IPS-18a (cell line): Measurements from ENCODE around the gene PTPRS.

Experiments used
- H3K27ac ChIP-seq: one replicate; pipeline ENCODE4 v1.5.1; 2013; ENCODE audit warnings: low read length
- H3K27me3 ChIP-seq: one replicate; pipeline ENCODE4 v1.6.1; 2013; ENCODE audit warnings: mild to moderate bottlenecking, low read length; ENCODE audit not compliant: control insufficient read depth, insufficient read depth
- H3K36me3 ChIP-seq: one replicate; pipeline ENCODE4 v1.6.1; 2013; ENCODE audit warnings: low read depth, low read length; ENCODE audit not compliant: control insufficient read depth
- H3K4me1 ChIP-seq: one replicate; pipeline ENCODE4 v1.6.1; 2013; ENCODE audit warnings: low read depth, low read length; ENCODE audit not compliant: control insufficient read depth
- H3K4me3 ChIP-seq: one replicate; pipeline ENCODE4 v1.5.1; 2013; ENCODE audit warnings: low read length
- H3K9ac ChIP-seq: one replicate; pipeline ENCODE4 v1.6.1; 2013; ENCODE audit warnings: mild to moderate bottlenecking, low read length, moderate library complexity
- H3K9me3 ChIP-seq: one replicate; pipeline ENCODE4 v1.6.1; 2013; ENCODE audit warnings: low read depth, low read length; ENCODE audit not compliant: control insufficient read depth

PTPRS gene

DNA sequence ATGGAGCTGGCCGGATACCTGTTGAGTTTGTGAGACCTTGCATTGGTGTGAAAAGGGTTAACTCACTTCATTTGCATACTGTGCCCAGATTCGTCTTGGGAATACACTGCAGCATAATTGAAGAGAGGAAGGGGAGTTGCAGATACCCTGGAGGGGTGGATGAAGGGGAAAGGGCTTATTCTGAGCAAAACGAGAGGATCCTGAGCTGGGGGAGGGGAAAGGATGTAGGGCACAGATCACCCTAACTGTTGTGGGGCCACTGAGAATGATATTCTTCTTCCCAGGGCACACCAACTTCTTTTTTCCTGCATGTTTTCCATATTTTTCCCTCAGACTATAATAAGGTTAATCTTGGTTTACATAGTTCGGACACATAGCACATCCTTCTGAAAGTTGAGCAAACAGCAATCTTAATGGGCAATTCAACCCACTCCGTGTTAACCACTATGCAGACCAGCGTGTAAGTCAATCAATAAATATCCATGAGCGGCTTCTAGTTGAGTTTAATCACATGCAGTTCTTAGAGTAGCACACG lies 11.7 kb upstream of the PTPRS start:
- H3K4me3 ChIP-seq, result no peak overlapping the region
- peak overlapping the region; percentile 92 for H3K27ac ChIP-seq
- H3K36me3 ChIP-seq, result no peaks in the 10 kb centered on the region
- peak overlapping the region; percentile 80 for H3K9ac ChIP-seq
- no peaks in the 10 kb centered on the region for H3K27me3 ChIP-seq
- peaks cover 7% of the 10 kb centered on the region for H3K4me1 ChIP-seq
- no peaks in the 10 kb centered on the region for H3K9me3 ChIP-seq

DNA sequence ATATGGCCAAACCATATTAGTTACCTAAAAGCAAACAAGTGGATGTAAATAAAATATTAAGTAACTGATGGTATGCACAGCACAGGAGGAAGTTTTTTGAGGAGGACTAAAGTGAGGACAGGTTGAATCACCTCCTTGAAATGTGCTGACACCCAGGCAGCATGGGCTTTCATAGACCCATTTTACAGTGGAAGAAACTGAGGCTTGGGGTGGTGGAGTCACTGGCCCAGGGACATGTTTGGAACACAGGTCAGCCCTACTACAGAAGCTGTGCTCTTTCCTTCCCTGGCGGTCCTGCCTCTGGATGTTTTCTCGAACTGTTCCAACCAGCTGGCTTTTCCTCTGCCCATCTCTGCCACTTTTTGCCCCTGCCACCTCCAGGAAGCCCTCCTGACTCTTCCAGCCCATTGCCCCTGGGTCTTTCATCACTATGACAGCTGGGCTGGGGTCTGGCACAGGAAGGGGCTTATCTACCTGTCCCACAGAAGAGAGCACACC lies 11.2 kb upstream of the PTPRS start:
- Histone ChIP-seq H3K36me3 (no peaks in the 10 kb centered on the region), H3K27me3 (peaks cover 2% of the 10 kb centered on the region), H3K4me3 (no peak overlapping the region), H3K27ac (peak overlapping the region; percentile 92), H3K9me3 (no peaks in the 10 kb centered on the region), H3K9ac (peak overlapping the region; percentile 80), H3K4me1 (peaks cover 7% of the 10 kb centered on the region)

DNA sequence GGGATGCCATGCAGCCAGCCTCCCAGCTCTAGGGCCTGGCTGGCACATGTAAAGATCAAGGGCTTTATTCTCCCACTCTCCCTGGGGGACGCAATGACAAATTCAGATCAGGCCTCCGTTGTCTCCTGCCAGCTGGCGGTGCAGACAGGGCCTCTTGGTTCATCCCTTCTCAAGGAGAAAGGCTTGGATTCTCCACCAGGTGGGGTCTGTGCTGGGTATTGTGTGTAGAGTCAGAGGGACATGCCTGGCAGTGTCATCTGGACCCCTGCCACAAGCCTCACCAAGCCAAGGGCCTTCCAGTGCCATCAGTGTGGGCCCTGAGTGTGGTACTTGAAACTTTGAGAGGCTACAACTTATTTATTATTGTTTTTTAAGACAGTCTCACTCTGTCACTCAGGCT lies 8.4 kb upstream of the PTPRS start:
- no peak overlapping the region for H3K27ac ChIP-seq
- peaks cover 7% of the 10 kb centered on the region for H3K4me1 ChIP-seq
- no peak overlapping the region for H3K4me3 ChIP-seq
- H3K27me3 ChIP-seq, result peaks cover 8% of the 10 kb centered on the region
- no peaks in the 10 kb centered on the region for H3K9me3 ChIP-seq
- H3K36me3 ChIP-seq, result no peaks in the 10 kb centered on the region
- H3K9ac ChIP-seq, result no peak overlapping the region

DNA sequence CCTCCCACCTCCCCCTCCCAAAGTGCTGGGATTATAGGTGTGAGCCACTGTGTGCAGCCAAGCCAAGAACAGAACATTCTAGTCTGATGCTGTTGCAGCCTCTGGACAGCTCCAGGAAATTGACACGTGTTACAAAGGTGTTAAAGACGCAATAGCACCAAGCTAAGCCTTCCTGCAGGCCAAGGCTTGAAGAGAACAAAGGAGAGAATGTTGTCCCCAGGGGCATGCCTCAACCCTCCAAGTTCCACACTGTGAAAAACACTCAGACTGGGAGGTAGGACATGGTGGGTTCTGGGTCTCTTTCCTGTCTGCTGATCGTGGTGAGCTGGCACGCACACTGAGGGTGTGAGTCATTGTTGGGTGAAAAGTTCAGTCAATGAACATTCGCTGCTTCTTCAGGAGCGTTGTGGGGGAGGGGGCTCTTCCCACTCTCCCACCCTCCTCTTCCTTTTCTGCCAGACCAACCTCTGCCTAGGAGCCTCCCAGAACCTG lies 5.3 kb upstream of the PTPRS start:
- Histone ChIP-seq H3K9ac (no peak overlapping the region), H3K27ac (no peak overlapping the region), H3K27me3 (peaks cover 29% of the 10 kb centered on the region), H3K9me3 (no peaks in the 10 kb centered on the region), H3K4me1 (no peaks in the 10 kb centered on the region), H3K36me3 (no peaks in the 10 kb centered on the region), H3K4me3 (no peak overlapping the region)

DNA sequence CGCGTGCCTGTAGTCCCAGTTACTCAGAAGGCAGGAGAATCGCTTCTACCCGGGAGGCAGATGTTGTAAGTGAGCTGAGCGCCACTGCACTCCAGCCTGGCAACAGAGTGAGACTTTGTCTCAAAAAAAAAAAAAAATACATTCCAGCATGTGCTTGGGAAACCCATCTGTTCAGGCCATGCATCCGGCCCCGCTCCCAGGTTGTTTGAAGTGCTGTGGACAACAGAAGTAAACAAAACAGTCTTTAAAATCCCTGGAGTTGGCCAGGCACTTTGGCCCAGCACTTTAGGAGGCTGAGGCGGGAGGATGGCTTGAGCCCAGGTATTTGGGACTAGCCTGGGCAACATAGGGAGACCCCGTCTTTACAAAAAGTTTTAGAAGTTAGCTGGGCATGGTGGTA lies 3.2 kb upstream of the PTPRS start:
- Histone ChIP-seq H3K4me3 (no peak overlapping the region), H3K27ac (no peak overlapping the region), H3K36me3 (no peaks in the 10 kb centered on the region), H3K9ac (no peak overlapping the region), H3K4me1 (no peaks in the 10 kb centered on the region), H3K27me3 (peaks cover 30% of the 10 kb centered on the region), H3K9me3 (no peaks in the 10 kb centered on the region)

DNA sequence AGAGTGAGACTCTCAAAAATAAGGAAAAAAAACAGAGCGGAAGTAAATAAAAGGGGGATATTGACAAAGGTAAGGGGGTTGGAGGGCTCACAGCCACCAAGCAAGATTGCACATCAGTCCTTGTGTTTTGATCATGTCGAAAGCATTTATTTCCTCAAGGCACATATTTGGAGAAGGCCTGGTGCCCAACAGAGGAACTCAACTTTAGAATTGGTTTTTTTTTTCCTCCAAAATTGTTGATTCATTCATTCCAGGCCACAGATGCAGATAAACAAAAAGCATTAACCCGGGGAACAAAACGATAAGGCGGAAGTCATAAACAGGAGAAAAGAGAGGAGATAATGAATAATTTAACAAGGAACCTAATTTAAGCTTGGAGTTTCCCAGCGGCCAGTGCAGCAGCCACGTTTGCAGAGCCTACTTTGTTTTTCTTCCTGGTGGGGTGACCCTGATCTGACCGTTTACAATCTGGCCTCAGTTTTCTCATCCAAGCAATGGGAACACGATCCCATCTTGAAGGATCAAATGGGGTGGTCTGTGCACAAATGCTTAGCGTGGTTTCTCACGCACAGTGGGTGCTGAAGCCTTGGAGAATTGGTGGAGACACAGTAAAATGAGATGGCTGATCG lies 2.1 kb upstream of the PTPRS start:
- Histone ChIP-seq H3K9me3 (no peaks in the 10 kb centered on the region), H3K9ac (no peak overlapping the region), H3K27me3 (peaks cover 30% of the 10 kb centered on the region), H3K4me3 (no peak overlapping the region), H3K36me3 (no peaks in the 10 kb centered on the region), H3K4me1 (peaks cover 7% of the 10 kb centered on the region), H3K27ac (no peak overlapping the region)

DNA sequence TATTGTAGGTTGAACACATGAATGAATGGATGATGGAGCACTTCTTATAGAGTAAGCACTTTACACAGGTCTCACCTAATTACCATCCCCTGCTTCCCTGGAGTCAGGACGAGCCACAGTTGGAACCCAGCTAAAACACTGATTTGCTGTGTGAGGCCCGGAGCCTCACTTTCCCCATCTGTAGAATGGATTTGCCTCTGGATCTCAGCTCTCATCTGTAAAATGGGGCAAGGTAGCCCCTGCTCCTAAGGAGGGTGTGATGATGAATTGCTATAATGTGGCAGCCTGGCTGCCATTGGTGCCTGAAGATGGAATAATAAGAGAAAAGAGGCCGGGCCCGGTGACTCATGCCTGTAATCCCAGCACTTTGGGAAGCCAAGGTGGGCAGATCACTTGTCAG lies 1.4 kb upstream of the PTPRS start:
- Histone ChIP-seq H3K4me3 (no peak overlapping the region), H3K9me3 (no peaks in the 10 kb centered on the region), H3K4me1 (peaks cover 12% of the 10 kb centered on the region), H3K27me3 (peaks cover 30% of the 10 kb centered on the region), H3K27ac (no peak overlapping the region), H3K9ac (no peak overlapping the region), H3K36me3 (no peaks in the 10 kb centered on the region)

DNA sequence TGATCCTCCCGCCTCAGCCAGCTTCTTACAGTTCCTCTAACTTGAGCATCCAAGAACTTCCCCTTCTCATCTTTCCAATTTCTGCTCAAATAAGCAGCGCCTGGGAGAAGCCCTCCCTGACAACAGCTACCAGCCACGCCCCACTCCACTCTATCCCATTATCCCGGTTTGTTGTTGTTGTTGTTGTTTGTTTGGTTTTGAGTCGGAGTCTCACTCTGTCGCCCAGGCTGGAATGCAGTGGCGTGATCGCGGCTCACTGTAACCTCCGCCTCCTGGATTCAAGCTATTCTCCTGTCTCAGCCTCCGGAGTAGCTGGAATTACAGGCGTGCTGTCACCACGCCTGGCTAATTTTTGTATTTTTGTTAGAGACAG lies 822 bp upstream of the PTPRS start:
- Histone ChIP-seq H3K4me1 (peaks cover 12% of the 10 kb centered on the region), H3K9ac (no peak overlapping the region), H3K9me3 (no peaks in the 10 kb centered on the region), H3K27me3 (peaks cover 25% of the 10 kb centered on the region), H3K27ac (no peak overlapping the region), H3K36me3 (no peaks in the 10 kb centered on the region), H3K4me3 (no peak overlapping the region)

DNA sequence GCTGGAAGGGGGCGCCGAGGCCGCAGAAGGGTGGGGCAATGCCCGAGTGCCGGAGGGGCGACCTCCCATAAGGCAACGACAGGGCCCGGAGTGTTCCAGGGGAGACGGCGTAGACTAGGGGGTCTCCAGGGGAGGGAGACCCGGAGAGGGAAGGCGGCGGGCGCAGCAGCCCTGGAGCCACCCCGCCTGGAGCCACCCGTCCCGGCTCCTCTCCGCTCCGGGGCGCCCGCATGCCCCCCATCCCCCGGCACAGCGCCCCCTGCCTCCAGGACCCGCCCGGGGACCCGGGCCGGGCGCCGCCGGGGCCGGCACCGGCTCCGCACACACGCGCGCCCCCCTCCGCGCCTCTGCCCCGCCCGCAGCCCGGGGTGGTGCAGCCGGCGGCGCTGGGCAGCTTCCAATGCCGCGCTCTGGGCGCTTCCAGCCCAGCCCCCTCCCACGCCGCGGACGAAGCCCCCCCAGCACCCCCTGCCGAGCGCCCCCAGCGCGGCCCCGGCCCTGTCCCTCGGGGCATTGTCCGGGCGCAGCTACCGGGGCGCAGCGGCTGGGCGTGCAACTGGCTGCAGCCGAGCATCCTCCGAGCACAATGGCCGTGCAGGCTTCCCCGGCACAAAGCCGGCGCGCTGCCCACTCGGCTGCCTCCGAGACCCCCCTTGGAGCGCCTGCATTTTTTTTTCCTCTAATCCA lies 519 bp downstream of the PTPRS start:
- no peak overlapping the region for H3K27ac ChIP-seq
- H3K9ac ChIP-seq, result peak overlapping the region; percentile 83
- peaks cover 12% of the 10 kb centered on the region for H3K4me1 ChIP-seq
- H3K4me3 ChIP-seq, result peak overlapping the region; percentile 70
- H3K9me3 ChIP-seq, result no peaks in the 10 kb centered on the region
- H3K36me3 ChIP-seq, result no peaks in the 10 kb centered on the region
- H3K27me3 ChIP-seq, result peaks cover 22% of the 10 kb centered on the region

DNA sequence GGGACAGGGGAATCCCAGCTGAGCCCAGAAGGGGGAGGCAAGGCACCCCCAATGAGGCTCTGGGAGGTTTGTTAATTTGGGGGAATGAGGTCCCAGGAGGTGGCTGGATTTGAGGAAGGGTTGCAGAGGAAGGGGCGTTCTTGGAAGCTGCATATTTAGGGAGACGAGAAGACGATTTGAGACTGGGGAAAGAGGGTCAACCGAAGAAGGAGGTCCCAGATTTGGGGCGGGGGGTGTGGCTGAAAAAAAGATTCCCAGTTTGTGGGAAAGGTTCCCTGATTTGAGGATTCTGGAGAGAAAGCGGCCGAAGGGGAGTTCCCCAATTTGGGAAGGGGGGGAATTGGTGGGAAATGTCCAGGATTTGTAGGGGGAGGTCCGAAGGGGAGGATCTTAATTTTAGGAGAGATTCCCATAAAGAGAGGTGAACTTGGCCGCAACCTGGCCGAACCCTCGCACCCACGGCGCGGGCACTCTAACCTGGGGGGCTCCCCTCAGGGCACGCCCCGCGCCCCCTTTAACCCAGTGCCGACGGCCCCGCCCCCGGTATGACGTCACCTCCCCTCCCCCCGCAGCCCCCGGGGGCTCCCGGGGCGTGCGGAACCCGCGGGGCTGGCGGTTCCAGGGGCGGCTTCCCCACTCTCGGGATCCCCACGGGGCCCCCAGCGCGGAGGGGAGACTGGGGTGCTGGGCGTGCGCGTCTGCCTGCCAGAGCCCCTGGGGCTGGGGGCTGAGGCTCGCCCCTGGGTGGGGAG lies 1.2 kb downstream of the PTPRS start:
- Histone ChIP-seq H3K9me3 (no peaks in the 10 kb centered on the region), H3K27ac (no peak overlapping the region), H3K9ac (peak overlapping the region; percentile 83), H3K27me3 (peaks cover 22% of the 10 kb centered on the region), H3K4me1 (peaks cover 12% of the 10 kb centered on the region), H3K4me3 (peak overlapping the region; percentile 70), H3K36me3 (no peaks in the 10 kb centered on the region)

DNA sequence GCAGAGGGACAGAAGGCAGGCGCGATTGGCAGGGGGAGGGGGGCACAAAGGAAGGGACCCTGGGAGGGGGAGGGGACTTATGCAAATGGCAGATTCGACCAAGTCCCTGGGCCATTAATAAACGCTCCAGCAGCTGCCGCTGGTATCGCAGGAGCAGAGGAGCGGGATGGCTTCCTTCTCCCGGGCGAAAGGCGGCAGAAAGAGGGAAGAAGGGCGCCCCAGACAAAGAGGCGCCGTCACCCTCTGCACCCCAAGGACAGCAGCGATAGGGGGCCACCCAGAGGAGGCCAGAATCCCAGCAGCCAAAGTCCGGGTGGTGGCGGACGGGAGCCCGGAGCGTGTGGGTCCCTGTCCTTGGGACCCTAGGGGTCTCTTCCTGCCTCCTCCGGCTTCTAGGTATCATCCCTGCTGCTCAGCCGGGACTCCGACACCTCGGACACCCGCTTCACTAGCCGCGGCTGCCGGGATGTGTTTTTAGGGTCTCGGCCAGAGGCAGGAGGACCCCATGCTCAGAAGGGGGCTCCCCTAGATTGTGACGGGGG lies 1.9 kb downstream of the PTPRS start:
- H3K4me3 ChIP-seq, result peak overlapping the region; percentile 70
- peaks cover 12% of the 10 kb centered on the region for H3K4me1 ChIP-seq
- H3K27me3 ChIP-seq, result peaks cover 22% of the 10 kb centered on the region
- H3K36me3 ChIP-seq, result no peaks in the 10 kb centered on the region
- no peak overlapping the region for H3K27ac ChIP-seq
- peak overlapping the region; percentile 83 for H3K9ac ChIP-seq
- no peaks in the 10 kb centered on the region for H3K9me3 ChIP-seq
